Activated CD4-positive, alpha-beta memory T cell treated with anti-CD3 and anti-CD28 coated beads, Interleukin-2, amount 10 ng/mL, durations not matched to agents 7 days and 5 days (primary cell): ENCODE results near the gene CLEC14A. TPM values are rescaled to one million over a fixed set of nuclear protein-coding genes. Genes with fewer than 3 reads are reported as not detected.

Experiments used
- CTCF ChIA-PET: fragments of 350-600 bp; sonication (Branson Sonifier 250); formaldehyde crosslinking; loops from one replicate; lab custom pipeline; 2021; ENCODE audit warnings: antibody characterized with exemption, inconsistent platforms; lab: Charles Lee
- POLR2A ChIA-PET: fragments of 350-600 bp; sonication (Branson Sonifier 250); formaldehyde crosslinking; loops from one replicate; lab custom pipeline; 2021; ENCODE audit warnings: antibody characterized with exemption; lab: Charles Lee
- DNase-seq: peaks from one replicate; pipeline ENCODE4 v3.0.0-alpha.2; 2020
- H3K27ac Mint-ChIP-seq: one replicate; pipeline ENCODE4 v1.8.0; 2021; ENCODE audit warnings: mild to moderate bottlenecking, mixed read lengths
- H3K27me3 Mint-ChIP-seq: one replicate; pipeline ENCODE4 v1.8.0; 2021; ENCODE audit warnings: mixed read lengths
- H3K36me3 Mint-ChIP-seq: one replicate; pipeline ENCODE4 v1.8.0; 2021; ENCODE audit warnings: low read depth, mixed read lengths
- H3K4me1 Mint-ChIP-seq: one replicate; pipeline ENCODE4 v1.8.0; 2021; ENCODE audit warnings: mixed read lengths
- H3K4me3 Mint-ChIP-seq: one replicate; pipeline ENCODE4 v1.8.0; 2021; ENCODE audit warnings: mild to moderate bottlenecking, mixed read lengths
- H3K9me3 Mint-ChIP-seq: one replicate; pipeline ENCODE4 v1.8.0; 2021; ENCODE audit warnings: mixed read lengths
- total RNA-seq, 2 experiments: library from RNA; stranded (reverse); gene quantifications; one replicate each; pipeline ENCODE4 v1.2.3, GENCODE V29; 2021

Gene CLEC14A
- total RNA-seq, 2 experiments from 2014 or later: not detected

- H3K27me3 Mint-ChIP-seq: peaks cover 8% of the 10 kb centered on the region
- ChIA-PET CTCF (no interaction called here), POLR2A (no interaction called here)
- no peak overlapping the region for H3K4me3 Mint-ChIP-seq
- H3K9me3 Mint-ChIP-seq: no peaks in the 10 kb centered on the region
- H3K36me3 Mint-ChIP-seq: no peaks in the 10 kb centered on the region
- no peak overlapping the region for H3K27ac Mint-ChIP-seq
- no peaks in the 10 kb centered on the region for H3K4me1 Mint-ChIP-seq
- DNase-seq: no peak
These were observed 22.7 kb downstream of the CLEC14A start for GRCh38 chr14:38233218-38233617.

GRCh38 chr14:38226366-38226765 lies 29.5 kb downstream of the CLEC14A start:
- CTCF ChIA-PET: no interaction called here

GRCh38 chr14:38225946-38226345 lies 29.9 kb downstream of the CLEC14A start:
- H3K9me3 Mint-ChIP-seq: no peaks in the 10 kb centered on the region
- ChIA-PET CTCF (no interaction called here), POLR2A (no interaction called here)
- H3K27me3 Mint-ChIP-seq: peaks cover under 1% of the 10 kb centered on the region
- H3K4me3 Mint-ChIP-seq: no peak overlapping the region
- DNase-seq: no peak
- no peak overlapping the region for H3K27ac Mint-ChIP-seq
- no peaks in the 10 kb centered on the region for H3K4me1 Mint-ChIP-seq
- no peaks in the 10 kb centered on the region for H3K36me3 Mint-ChIP-seq

More at GRCh38 chr14:38226366-38226765, 29.5 kb downstream of the CLEC14A start:
- Mint-ChIP-seq H3K4me3 (no peak overlapping the region), H3K36me3 (no peaks in the 10 kb centered on the region), H3K4me1 (no peaks in the 10 kb centered on the region), H3K27me3 (peaks cover 4% of the 10 kb centered on the region), H3K9me3 (no peaks in the 10 kb centered on the region), H3K27ac (no peak overlapping the region)
- POLR2A ChIA-PET: no interaction called here
- DNase-seq: no peak

GRCh38 chr14:38224338-38224737 lies 31.6 kb downstream of the CLEC14A start:
- no peak for DNase-seq
- Mint-ChIP-seq H3K27ac (no peak overlapping the region), H3K4me1 (no peaks in the 10 kb centered on the region), H3K36me3 (no peaks in the 10 kb centered on the region), H3K4me3 (no peak overlapping the region), H3K9me3 (no peaks in the 10 kb centered on the region), H3K27me3 (no peaks in the 10 kb centered on the region)
- POLR2A ChIA-PET: no interaction called here
- CTCF ChIA-PET: interaction anchor here (0.7 kb wide), 1 partner anchor 135 kb away, joined by 3 read pairs; no protein-coding TSS in a partner anchor

- Mint-ChIP-seq H3K27me3 (peaks cover 7% of the 10 kb centered on the region), H3K9me3 (no peaks in the 10 kb centered on the region), H3K27ac (no peak overlapping the region), H3K4me3 (no peak overlapping the region), H3K36me3 (no peaks in the 10 kb centered on the region), H3K4me1 (no peaks in the 10 kb centered on the region)
- ChIA-PET POLR2A (no interaction called here), CTCF (no interaction called here)
- DNase-seq: no peak
These were observed 34.8 kb downstream of the CLEC14A start for GRCh38 chr14:38221077-38221476.

DNA sequence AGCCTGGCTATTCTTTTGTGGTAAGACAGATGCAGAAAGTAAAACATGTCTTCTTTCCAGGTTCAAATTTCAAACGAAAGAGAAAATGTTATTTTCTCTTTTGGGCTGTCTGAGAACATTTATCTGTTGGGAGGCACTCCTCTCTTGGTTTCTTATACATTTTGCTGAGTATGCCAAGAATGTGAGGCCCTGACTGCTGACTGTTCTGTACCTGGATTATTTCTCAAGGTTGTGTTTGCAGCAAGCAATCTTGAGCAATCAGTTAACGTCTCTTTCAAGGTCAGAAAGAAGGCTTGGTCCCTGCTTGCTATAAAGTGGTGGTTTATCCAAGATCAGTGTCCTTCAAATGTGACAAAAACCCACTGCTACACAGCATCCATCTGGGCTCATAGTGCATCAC lies 38.3 kb downstream of the CLEC14A start:
- no peak for DNase-seq
- Mint-ChIP-seq H3K4me1 (no peaks in the 10 kb centered on the region), H3K4me3 (no peak overlapping the region), H3K27me3 (peaks cover 19% of the 10 kb centered on the region), H3K36me3 (no peaks in the 10 kb centered on the region), H3K9me3 (no peaks in the 10 kb centered on the region), H3K27ac (no peak overlapping the region)
- ChIA-PET POLR2A (no interaction called here), CTCF (no interaction called here)

DNA sequence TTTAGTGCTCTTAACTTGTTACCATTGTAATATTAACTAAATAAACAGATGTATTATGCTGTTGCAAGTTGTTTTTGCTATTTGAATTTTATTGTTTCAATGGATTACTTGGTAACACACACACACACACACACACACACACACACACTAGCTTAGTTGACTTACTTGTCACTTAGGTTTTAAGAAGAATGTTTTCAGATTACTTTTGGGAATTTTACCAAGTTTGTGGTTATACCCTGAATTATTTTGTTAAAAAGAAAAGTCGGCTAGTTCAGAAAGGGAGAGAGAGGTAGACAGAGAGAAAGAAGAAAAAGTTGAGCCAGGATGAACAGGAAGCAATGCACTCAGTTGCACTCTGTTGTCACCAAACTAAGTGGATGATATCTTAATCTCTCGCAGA lies 42.9 kb downstream of the CLEC14A start:
- H3K27me3 Mint-ChIP-seq: peaks cover 53% of the 10 kb centered on the region
- CTCF ChIA-PET: no interaction called here
- no peak for DNase-seq

GRCh38 chr14:38212111-38212510 lies 43.8 kb downstream of the CLEC14A start:
- Mint-ChIP-seq H3K4me1 (peaks cover 8% of the 10 kb centered on the region), H3K27ac (no peak overlapping the region), H3K27me3 (peaks cover 59% of the 10 kb centered on the region), H3K36me3 (peaks cover 4% of the 10 kb centered on the region), H3K4me3 (no peak overlapping the region), H3K9me3 (no peaks in the 10 kb centered on the region)
- POLR2A ChIA-PET: no interaction called here
- DNase-seq: no peak
- CTCF ChIA-PET: no interaction called here

More for the DNA sequence above, 42.9 kb downstream of the CLEC14A start:
- Mint-ChIP-seq H3K4me1 (peaks cover 8% of the 10 kb centered on the region), H3K27ac (no peak overlapping the region), H3K4me3 (no peak overlapping the region), H3K9me3 (no peaks in the 10 kb centered on the region), H3K36me3 (peaks cover 4% of the 10 kb centered on the region)
- POLR2A ChIA-PET: no interaction called here

DNA sequence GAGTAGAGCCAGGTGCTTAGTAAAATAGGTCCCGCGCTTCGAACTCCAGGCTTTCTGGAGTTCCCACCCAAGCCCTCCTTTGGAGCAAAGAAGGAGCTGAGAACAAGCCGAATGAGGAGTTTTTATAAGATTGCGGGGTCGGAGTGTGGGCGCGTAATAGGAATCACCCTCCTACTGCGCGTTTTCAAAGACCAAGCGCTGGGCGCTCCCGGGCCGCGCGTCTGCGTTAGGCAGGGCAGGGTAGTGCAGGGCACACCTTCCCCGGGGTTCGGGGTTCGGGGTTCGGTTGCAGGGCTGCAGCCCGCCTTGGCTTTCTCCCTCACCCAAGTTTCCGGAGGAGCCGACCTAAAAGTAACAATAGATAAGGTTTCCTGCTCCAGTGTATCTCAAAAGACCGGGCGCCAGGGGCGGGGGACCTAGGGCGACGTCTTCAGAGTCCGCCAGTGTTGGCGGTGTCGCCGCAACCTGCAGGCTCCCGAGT lies 44.6 kb downstream of the CLEC14A start:
- Mint-ChIP-seq H3K36me3 (peaks cover 4% of the 10 kb centered on the region), H3K4me1 (peaks cover 8% of the 10 kb centered on the region), H3K4me3 (no peak overlapping the region), H3K27me3 (peaks cover 65% of the 10 kb centered on the region), H3K27ac (no peak overlapping the region), H3K9me3 (no peaks in the 10 kb centered on the region)
- ChIA-PET POLR2A (no interaction called here), CTCF (no interaction called here)
- no peak for DNase-seq

DNA sequence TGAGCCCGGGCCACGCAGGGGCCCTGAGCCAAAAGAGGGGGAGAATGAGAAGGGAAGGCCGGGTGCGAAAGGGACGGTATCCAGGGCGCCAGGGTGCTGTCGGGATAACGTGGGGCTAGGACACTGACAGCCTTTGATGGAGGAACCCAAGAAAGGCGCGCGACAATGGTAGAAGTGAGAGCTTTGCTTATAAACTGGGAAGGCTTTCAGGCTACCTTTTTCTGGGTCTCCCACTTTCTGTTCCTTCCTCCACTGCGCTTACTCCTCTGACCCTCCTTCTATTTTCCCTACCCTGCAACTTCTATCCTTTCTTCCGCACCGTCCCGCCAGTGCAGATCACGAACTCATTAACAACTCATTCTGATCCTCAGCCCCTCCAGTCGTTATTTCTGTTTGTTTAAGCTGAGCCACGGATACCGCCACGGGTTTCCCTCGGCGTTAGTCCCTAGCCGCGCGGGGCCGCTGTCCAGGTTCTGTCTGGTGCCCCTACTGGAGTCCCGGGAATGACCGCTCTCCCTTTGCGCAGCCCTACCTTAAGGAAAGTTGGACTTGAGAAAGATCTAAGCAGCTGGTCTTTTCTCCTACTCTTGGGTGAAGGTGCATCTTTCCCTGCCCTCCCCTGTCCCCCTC lies 45.2 kb downstream of the CLEC14A start:
- H3K27ac Mint-ChIP-seq: no peak overlapping the region
- peaks cover 8% of the 10 kb centered on the region for H3K4me1 Mint-ChIP-seq
- H3K27me3 Mint-ChIP-seq: peaks cover 68% of the 10 kb centered on the region
- H3K4me3 Mint-ChIP-seq: no peak overlapping the region
- DNase-seq: no peak
- CTCF ChIA-PET: no interaction called here
- no peaks in the 10 kb centered on the region for H3K9me3 Mint-ChIP-seq
- H3K36me3 Mint-ChIP-seq: peaks cover 4% of the 10 kb centered on the region
- POLR2A ChIA-PET: no interaction called here

DNA sequence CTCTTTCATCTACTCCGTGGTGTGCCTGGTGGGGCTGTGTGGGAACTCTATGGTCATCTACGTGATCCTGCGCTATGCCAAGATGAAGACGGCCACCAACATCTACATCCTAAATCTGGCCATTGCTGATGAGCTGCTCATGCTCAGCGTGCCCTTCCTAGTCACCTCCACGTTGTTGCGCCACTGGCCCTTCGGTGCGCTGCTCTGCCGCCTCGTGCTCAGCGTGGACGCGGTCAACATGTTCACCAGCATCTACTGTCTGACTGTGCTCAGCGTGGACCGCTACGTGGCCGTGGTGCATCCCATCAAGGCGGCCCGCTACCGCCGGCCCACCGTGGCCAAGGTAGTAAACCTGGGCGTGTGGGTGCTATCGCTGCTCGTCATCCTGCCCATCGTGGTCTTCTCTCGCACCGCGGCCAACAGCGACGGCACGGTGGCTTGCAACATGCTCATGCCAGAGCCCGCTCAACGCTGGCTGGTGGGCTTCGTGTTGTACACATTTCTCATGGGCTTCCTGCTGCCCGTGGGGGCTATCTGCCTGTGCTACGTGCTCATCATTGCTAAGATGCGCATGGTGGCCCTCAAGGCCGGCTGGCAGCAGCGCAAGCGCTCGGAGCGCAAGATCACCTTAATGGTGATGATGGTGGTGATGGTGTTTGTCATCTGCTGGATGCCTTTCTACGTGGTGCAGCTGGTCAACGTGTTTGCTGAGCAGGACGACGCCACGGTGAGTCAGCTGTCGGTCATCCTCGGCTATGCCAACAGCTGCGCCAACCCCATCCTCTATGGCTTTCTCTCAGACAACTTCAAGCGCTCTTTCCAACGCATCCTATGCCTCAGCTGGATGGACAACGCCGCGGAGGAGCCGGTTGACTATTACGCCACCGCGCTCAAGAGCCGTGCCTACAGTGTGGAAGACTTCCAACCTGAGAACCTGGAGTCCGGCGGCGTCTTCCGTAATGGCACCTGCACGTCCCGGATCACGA lies 46.0 kb downstream of the CLEC14A start:
- H3K27me3 Mint-ChIP-seq: peaks cover 69% of the 10 kb centered on the region
- peaks cover 4% of the 10 kb centered on the region for H3K36me3 Mint-ChIP-seq
- H3K4me1 Mint-ChIP-seq: peaks cover 8% of the 10 kb centered on the region
- POLR2A ChIA-PET: no interaction called here
- CTCF ChIA-PET: no interaction called here
- H3K27ac Mint-ChIP-seq: peak overlapping the region; percentile 16
- H3K9me3 Mint-ChIP-seq: no peaks in the 10 kb centered on the region
- H3K4me3 Mint-ChIP-seq: no peak overlapping the region
- no peak for DNase-seq

GRCh38 chr14:38208618-38209562 lies 47.0 kb downstream of the CLEC14A start:
- no peak overlapping the region for H3K4me3 Mint-ChIP-seq
- DNase-seq: no peak
- CTCF ChIA-PET: no interaction called here
- POLR2A ChIA-PET: no interaction called here
- H3K27ac Mint-ChIP-seq: no peak overlapping the region
- peaks cover 8% of the 10 kb centered on the region for H3K4me1 Mint-ChIP-seq
- peaks cover 66% of the 10 kb centered on the region for H3K27me3 Mint-ChIP-seq
- H3K9me3 Mint-ChIP-seq: no peaks in the 10 kb centered on the region
- peaks cover 4% of the 10 kb centered on the region for H3K36me3 Mint-ChIP-seq
